Measurements from ENCODE around the gene POLR1G. TPM values are rescaled to one million over a fixed set of nuclear protein-coding genes. Genes with fewer than 3 reads are reported as not detected.

Gene POLR1G
- total and polyA plus RNA-seq, 9 of the 15 experiments (the other 6 are each of a cell fraction or from before 2014, with no cell fraction given) = 3.0 to 50.1 (median 27.4) TPM

DNA sequence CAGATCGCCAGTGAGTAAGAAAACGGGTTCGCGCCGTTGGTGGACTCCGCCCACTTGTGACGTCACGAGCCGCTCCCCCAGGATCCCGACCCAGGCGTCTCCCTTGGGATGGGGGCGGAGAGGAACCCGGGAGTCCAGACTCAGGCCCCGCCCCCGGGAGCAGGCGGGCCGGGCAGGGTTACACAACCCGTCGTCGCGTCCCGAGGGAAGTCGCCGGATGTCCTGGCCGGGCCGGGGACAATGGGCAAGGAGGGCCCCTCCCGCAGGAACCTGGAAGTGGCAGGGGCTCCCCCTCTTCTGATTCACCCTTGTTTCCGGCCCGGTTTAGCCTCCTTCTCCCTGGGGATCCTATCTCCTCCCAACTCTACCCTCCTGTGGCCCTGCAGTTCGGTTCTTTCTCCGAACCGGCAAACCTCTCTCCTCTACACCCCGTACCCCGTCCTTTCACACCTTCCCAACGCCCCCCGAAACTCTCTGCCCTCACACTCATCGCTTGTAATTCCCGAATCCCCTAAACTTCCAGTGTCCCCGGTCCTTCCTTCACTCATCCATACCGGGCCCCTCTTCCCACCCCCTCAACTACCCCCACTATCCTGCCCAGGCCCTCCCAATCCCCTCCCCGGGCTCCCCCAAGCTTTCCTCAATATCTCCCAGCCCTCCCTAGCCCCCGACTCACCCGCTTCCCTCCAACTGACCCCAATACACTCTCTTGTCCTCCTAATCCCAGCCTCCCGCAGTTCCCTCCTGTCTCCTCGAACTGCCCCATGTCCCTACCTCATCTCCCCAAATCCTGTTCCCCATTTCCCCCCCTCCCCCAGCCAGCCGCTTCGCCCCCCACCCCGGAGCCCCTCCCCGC lies 37.2 kb downstream of the POLR1G start (continued):
- peak in 2 of 3 experiments; percentile 53 to 84; a peak in 3 of 6 replicates for TF ChIP-seq ZBTB11 (CRISPR knock-in tag; IDR thresholded peaks at IDR 0.05)
- TF ChIP-seq TRIM24 (IDR thresholded peaks at IDR 0.05) = peak in 1 of 2 experiments; percentile 22; a peak in 1 of 4 replicates
- TF ChIP-seq U2AF1 (optimal IDR thresholded peaks at IDR 0.05; ENCODE audit: low read depth, low read length) = no peak
- TF ChIP-seq MAFK (IDR thresholded peaks at IDR 0.05; ENCODE audit: low read length) = no peak
- TF ChIP-seq NFE2 (IDR thresholded peaks at IDR 0.05; ENCODE audit: low read depth) = no peak
- no peak for TF ChIP-seq NEUROD1 (IDR thresholded peaks at IDR 0.05; ENCODE audit: borderline replicate concordance, low read depth, low read length, partially characterized antibody)
- TF ChIP-seq ELF2 (CRISPR knock-in tag; IDR thresholded peaks at IDR 0.05) = no peak
- no peak for TF ChIP-seq ZNF212 (CRISPR knock-in tag; IDR thresholded peaks at IDR 0.05)
- TF ChIP-seq ETV5 (CRISPR knock-in tag; IDR thresholded peaks at IDR 0.05; ENCODE audit: low read depth) = peak; percentile 98
- TF ChIP-seq, protein P1, sequence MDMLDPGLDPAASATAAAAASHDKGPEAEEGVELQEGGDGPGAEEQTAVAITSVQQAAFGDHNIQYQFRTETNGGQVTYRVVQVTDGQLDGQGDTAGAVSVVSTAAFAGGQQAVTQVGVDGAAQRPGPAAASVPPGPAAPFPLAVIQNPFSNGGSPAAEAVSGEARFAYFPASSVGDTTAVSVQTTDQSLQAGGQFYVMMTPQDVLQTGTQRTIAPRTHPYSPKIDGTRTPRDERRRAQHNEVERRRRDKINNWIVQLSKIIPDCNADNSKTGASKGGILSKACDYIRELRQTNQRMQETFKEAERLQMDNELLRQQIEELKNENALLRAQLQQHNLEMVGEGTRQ (CRISPR knock-in tag; IDR thresholded peaks at IDR 0.05) = no peak
- TF ChIP-seq PYGO2 (tag; IDR thresholded peaks at IDR 0.05) = no peak
- no peak for TF ChIP-seq DIDO1 (tag; IDR thresholded peaks at IDR 0.05; ENCODE audit: low read depth)
- no peak for TF ChIP-seq STAG1 (CRISPR knock-in tag; IDR thresholded peaks at IDR 0.05; ENCODE audit: borderline replicate concordance)
- no peak for TF ChIP-seq SMARCC2 (IDR thresholded peaks at IDR 0.05; ENCODE audit: low read depth)
- TF ChIP-seq RBM25 (IDR thresholded peaks at IDR 0.05; ENCODE audit: low read depth, low read length, severe bottlenecking) = no peak
- no peak for TF ChIP-seq ZNF589 (CRISPR knock-in tag; IDR thresholded peaks at IDR 0.05; ENCODE audit: low read depth)
- TF ChIP-seq ZFP30 (CRISPR knock-in tag; IDR thresholded peaks at IDR 0.05; ENCODE audit: borderline replicate concordance) = no peak
- TF ChIP-seq SAFB (IDR thresholded peaks at IDR 0.05; ENCODE audit: borderline replicate concordance, low read depth, low read length) = no peak
- TF ChIP-seq POLR2A (conservative IDR thresholded peaks at IDR 0.05) = peak; percentile 65
- no peak for TF ChIP-seq E2F4 (CRISPR knock-in tag; IDR thresholded peaks at IDR 0.05; ENCODE audit: low read depth)
- TF ChIP-seq NCOR1 (IDR thresholded peaks at IDR 0.05) = peak; percentile 29

Data from K562 (cell line).